Activated CD8-positive, alpha-beta memory T cell treated with anti-CD3 and anti-CD28 coated beads, Interleukin-2, amount 50 U/mL, for 48 hours (primary cell): ENCODE results near the gene FUZ.

Experiments used
- DNase-seq: peaks from one replicate; pipeline ENCODE4 v3.0.0-alpha.2; 2020

The FUZ gene

DNA sequence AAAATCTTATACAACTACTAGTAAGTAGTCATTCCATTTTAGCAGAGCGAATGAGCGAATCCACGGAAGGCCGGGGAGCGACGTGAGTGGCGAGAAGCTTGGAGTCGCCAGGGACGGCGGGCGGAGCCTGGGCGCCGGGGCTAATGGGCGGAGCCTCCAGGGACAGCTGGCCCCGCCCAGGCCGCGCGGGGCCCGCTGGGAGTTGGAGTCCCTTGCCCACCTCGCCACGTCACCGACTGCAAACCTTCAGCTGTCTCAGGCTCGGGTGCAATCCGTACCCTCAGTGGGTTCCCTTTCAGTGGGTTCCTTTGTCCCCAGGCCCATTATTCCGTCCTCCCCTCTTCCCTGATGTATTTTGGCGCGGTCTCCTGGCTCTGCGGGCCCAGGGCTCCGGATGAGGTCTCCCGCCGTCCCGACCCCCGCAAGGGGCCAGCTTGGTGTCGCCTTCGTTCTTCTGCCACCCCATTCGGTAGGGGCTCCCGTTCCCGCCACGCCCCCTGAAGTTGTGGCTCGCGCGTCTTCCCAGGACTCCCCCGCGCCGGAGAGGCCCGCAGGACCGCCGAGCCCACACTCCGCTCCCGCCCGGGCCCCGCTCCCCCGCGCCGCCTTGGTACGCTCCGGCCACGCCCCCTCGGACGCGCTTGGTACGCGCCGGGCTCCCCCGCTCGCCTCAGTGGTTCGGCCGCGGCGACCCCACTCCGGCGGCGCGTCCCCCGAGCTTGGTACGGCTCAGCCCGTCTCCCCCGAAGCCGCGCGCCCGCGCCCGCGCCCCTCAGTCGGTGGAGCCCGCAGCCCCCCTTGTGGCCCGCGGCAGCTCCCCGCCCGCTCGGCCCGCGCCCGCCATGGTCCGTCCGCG is 37.6 kb upstream of the FUZ start, which contains the start of gene PTOV1:
TSS of gene PTOV1 (plus strand) at position 673 of the 856 bp plus-strand sequence.
- peak; percentile 97 for DNase-seq

DNA sequence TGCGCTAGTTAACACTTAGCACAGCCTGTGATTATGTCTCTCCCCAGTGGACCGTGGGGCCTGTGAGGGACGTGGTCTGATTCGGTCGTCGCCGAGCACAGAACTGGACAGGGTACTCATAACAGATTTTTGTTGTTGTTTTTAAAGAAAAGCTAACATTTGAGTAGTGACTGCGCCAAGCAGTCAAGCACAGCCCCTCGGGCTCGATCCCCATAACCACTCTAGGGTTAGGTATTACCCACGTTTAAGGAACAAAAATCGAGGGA is 37.1 kb upstream of the FUZ start:
- DNase-seq: no peak

DNA sequence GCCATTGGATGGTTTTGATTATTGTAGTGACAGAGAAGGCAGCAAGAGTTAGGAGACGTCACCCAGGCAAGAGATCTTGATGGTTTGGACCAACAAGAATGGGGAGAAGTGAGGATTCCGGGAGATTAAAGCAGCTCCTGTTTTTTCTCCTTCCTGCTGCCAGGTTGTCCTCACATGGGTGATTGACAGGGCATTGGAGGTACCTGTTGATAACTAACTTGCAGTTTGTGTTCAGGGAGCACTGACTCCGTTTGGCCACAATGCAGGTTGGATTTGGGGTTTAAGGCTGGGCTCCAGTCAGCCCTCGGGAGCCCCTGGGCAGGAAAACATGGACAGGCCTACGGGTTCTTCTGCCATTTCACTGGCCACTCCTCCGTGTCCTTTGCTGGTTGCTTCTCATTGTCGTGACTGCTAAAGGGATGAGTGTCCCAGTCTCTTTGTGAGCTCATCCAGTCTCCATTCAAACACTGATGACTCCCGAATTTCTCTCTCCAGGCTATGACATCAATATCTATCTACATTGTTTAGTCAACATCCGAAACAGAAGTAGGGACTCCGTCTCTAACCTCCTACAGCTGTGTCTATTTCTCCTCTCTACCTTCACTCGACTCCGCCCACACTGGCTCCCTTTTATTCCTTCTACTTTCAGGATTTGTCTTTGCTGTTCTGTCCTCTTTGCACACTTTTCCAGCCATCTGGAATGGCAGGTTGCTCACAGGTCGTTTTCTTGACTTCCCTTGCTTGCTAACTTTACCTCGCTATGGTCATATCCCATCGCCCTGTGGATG is 36.5 kb upstream of the FUZ start:
- no peak for DNase-seq

DNA sequence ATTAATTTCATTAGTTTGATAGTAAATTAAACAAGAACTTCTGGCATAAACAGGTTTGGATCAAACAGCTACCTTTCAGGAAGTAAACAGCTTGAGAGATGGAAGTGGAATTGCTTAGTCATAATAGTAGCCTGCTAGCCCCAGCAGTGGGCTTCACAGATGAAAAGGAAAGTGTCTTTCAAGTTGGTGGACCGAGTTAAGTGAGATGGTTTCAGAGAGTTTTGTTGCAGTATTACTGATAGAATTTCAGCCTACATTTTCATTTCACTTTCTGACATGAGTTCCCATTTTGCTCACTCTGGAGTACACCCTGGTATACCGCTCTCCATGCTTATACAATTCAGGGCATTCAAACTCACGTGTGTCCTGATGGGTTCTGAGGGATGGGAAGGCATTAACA is 35.8 kb upstream of the FUZ start:
- DNase-seq: no peak

DNA sequence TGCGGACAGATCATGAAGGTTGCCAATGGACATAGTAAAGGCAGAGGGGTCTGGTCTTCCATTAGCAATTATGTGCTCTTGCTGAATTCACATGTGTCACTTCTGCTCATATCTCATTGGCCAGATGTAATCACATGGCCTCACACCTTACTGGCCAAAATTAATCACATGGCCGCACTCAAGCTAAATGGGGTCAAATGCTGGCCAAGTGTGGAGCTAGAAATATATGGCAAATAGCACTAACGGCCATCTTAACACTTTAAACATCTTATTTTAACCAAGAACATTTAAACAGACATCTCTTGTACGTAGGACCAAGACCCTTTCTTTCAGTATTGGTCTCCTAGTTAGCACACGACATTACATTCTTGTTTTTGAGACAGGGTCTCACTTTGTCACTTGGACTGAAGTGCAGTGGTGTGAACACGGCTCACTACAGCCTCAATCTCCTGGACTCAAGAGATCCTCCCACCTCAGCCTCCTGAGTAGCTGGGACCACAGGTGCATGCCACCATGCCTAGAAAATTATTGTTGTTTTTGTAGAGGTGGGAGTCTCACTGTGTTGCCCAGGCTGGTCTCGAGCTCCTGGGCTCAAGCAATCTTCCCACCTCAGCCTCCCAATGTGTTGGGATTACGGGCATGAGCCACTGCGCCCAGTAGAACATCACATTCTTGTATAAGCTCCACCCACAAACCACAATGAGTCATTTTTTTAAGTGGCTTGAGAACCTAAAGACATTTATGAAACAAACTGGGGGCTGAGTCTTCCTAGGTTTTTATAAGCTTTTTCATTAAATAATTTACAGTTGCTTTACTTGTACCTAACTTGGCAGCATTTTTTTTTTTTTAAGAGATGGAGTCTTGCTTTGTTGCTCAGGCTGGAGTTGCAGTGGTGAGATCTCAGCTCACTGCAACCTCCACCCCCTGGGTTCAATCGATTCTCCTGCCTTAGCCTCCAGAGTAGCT is 34.9 kb upstream of the FUZ start:
- no peak for DNase-seq

DNA sequence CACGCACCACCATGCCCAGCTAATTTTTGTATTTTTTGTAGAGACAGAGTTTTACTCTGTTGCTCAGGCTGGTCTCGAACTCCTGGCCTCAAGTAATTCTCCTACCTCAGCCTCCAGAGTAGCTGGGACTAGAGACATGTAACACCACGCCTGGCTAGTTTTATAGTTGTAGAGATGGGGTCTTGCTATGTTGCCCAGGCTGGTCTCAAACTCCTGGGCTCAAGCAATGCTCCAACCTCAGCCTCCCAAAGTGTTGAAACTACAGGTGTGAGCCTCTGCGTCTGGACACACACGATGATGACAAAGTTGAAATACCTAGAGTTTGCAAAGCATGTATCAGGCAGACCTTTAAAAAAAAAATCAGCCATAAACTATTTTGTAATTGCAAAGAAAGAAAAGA is 33.3 kb upstream of the FUZ start:
- DNase-seq: no peak

DNA sequence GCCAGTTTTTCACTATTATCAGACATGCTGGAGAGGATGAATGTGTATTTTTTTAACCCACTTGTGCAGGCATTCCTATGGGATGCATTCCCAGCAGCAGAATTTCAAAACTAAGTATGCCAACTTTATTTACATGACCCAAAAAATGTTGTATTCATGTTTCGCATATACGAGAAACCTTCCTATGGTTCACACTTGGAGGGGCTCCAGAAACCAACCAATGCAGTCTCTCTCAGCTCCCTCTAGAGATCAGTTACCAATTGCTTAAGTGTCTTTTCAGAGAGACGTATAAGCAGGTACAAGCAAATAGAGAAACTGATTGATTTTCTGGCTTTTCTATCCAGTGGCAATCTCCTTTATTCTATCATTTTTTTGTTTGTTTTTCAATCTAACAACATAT is 32.3 kb upstream of the FUZ start:
- DNase-seq: no peak

DNA sequence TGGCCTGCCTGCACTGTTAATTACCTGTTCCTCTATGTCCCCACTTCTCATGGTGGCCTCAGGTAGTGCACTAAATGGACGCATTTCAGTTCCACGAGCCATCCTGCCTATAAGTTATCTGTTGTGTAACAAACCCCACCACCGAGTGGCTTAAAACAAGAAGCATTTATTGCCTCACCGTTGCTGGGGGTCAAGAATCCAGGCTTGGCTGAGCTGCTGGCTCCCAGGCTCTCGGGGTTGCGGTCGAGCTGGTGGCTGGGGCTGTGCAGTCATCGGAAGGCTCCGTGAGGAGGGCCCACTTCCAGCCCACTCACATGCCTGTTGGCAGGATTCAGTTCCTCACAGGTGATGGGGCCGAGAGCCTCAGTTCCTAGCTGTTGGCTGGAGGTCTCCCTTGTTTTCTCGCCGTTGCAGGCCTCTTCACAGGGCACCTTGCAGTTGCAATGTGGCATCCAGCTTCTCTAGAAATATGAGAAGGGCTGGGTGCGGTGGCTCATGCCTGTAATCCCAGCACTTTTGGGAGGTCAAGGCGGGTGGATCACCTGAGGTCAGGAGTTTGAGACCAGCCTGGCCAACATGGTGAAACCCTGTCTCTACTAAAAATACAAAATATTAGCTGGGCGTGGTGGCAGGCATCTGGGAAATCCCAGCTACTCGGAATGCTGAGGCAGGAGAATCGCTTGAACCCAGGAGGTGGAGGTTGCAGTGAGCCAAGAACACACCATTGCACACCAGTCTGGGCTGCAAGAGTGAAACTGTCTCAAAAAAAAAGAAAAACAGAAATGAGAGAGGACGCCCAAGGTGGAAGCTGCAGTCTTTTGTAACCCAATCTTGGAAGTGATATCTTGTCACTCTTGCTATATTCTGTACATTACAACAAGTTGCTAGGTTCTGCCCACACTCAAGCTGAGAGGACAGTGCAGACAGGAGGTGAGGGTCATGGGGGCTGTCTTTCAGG is 31.3 kb upstream of the FUZ start:
- no peak for DNase-seq

DNA sequence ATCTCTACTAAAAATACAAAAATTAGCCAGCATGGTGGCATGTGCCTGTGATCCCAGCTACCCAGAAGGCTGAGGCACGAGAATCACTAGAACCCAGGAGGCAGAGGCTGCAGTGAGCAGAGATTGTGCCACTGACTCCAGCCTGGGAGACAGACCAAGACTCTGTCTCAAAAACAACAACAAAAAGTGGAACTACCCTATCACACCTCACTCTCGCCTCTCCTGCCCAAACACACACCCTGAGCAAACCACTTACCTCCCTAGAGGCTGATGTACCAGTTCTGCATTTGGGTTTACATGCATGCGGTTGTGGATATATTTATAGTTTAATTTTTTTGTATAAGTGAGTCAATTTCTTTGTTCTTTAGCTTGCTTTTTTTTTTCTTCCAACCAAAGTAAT is 30.2 kb upstream of the FUZ start:
- DNase-seq: no peak

DNA sequence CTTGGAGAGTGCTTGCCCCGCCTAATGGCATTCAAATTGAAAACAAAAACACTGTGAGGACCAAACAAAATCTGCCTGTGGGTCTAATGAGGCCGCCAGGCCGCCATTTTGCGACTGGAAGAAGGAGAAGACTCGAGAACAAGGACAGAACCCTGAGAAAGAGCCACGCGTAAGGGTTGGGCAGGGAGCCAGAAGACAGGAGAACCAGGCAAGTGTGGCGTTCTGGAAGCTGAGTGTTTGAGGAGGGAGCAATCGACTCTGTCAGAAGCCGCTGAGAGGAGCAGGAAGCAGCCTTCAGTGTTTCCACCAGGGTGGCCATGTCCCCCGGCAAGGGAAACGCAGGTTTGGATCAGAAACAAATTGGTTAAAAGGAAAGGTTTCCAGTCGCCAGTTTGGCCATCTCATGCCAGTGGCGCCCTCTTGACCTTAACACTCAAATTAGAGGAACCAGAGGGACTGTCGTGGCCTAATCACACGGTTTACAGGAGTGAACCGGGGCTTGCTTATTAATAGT is 27.7 kb upstream of the FUZ start:
- no peak for DNase-seq

DNA sequence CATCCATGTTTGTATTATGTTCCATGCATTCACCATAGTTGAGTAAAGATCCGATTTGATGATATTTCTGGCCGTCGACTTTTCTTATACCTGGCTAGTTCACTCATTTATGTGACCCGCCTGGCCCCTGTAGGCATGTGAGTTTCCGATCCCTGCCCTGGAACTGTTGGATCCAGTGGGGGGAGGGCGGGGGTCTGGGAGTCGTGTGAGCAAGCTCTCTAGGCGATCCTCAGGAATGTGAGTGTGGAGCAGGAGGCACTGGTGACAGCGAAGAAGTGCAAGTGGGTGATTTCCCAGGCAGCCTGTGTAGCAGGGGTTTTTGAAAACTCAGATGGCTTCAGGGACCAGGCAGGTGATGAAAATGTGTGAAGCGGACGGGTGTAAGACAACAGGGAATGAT is 27.2 kb upstream of the FUZ start:
- no peak for DNase-seq

DNA sequence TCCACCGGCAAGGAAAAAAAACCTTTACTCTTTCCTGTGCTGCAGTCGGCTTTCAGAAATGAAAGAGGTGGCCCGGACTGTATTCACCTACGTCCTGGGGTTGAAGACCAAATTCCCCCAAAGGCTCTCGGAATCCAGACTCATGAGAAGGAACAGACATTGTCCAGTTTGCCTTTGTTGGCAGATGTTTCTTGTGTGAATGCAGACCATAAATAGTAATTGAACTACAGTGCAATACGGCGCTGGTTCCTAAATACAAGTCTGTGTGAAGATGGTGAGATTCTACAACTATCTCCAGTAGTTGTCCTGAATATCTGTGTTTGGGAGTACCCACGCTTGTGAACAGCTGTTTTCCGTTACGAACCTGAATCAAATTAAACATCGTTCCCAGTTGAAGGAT is 26.6 kb upstream of the FUZ start:
- DNase-seq: no peak

DNA sequence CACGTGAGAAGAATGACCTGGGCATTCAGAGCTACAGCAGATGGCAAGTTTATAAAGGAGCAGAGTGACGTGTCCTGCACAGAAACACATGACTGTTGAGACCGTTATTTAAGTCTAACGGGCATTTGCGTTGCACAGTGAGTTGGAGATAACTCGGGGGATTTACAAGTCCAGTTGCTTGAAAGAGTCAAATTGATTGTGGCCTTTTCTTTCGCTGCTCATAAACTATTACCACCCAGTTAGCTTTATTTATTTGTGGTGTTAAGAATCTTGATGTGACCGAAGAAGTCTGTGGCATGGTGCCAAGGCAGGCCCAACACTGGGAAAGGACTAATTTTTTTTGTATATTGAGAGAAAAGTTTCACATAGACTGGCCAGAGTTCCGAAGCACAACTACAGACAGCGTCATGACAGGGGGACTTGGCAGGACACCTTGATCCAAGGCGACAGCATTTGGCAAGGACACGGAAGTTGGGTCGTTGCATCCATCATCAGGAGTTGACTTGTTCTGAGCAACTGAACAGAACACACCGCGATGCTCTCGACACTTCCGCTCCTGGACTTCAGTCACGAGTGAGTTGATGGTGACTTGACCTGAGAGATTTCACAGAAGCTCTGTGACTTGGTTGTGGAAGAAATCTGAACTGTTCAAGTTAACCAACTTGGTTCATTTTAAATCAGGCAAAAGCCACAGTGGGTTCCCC is 25.9 kb upstream of the FUZ start:
- no peak for DNase-seq

DNA sequence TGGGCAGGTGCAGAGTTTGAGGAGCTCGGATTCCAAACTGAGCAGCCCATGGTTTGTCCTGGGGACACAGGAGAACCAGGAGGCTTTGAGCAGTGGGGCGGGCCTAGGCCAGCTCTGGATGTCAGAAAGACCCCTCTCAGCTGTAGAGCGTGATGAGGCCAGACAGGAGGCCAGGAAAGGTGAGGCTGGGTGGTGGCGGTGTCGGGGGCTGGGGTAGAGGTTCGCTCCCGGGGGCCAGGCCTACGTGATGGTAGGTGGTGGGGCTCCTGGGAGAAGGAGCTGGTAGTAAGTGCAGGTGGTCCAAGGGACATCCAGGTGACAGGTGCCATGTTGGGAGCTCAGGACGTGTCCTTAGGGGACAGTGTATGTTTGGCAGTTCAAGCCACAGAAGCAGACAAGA is 24.3 kb upstream of the FUZ start:
- no peak for DNase-seq

DNA sequence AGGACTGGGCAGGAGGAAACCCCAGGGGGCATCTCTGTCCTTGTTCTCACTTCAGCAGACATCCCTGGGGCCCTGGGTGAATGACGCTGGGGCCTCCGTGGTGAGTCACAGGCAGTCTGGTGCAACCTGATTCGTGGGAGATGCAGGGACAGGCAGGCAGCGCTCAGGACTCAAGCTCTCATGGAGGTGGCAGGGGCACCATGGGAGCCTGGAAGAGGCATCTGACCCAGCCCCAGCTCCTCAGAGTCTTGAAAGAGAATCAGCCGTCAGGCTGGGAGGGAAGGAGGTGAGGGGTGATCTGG is 23.9 kb upstream of the FUZ start:
- DNase-seq: no peak

DNA sequence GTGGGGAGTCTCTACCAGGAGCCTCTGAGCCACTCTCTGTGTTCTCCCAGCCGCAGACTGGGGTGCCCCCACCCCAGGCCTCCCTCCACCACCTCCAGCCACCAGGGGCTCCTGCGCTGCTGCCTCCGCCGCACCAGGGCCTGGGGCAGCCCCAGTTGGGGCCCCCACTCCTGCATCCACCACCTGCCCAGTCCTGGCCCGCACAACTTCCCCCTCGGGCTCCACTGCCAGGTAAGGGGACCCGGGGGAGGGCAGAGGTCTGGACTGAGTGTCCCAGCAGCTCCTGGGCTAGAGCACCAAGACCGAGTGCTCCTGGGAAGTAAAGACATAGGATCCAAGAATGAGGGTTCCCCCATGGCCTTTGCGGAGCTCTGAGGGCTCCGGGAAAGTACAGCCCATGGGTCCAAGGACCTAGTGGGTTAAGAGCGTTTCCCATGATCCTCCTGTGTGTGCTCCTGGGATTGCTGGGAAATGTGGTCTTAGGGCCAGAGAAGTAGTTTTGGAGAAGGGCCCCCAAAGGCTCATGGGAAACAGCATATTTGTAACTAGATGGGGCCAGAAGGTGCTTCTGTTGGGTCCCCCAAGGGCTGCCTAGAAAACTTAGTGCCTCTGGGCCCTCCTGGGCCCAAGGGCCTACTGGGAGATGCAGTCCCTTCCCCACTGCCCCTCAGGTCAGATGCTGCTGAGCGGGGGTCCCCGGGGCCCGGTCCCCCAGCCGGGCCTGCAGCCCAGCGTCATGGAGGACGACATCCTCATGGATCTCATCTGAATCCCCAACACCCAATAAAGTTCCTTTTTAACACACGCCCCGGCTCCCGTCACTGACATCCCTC is 23.3 kb upstream of the FUZ start:
- no peak for DNase-seq

DNA sequence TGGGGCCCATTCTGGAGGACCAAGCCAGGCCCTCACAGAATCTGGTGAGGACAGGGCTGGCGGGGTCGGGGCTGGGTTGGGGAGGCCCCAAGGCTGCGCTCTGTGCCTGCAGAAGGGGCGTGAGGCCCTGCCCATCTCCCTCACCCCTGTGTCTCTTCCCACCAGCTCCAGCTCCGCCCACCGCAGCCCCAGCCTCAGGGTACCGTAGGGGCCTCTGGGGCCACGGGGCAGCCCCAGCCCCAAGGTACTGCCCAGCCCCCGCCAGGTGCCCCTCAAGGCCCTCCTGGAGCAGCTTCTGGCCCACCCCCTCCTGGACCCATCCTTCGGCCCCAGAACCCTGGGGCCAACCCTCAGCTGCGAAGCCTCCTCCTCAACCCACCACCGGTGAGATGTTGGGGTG is 22.5 kb upstream of the FUZ start:
- DNase-seq: no peak

DNA sequence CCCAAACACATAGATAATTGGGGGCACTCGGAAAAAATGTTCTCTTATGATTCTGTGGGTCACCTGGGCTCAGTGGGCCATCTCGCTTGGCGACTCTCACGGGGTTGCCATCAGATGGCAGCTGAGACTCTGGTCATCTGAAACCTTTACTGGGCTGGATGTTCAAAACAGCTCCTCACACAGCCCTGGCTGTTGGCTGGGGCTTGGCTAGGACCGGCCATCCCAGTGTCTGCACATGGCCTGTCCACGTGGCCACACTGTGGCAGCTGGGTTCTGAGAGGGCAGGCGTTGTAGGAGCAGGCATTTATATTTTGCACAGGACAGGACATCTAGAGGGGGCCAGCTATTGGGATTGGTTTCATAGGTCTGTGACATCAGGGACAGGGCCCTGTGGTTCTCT is 20.5 kb upstream of the FUZ start:
- DNase-seq: no peak

DNA sequence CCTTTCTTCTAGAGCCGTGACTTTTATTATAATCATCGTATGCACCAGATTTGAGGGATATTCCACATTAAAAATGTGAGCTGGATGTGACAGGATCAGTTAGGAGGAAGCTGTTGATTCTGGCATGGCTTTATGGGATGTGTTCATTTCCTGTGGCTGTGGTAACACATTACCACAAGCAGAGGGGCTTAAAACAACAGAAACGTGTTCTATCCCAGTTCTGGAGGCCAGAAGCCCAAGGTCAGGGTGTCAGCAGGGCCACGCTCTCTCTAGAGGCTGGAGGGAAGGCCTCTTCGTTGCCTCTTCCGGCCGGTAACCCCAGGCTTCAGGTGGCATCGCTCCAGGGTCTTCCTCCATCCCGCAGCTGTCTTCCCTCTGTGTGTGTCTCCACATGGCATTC is 19.5 kb upstream of the FUZ start:
- no peak for DNase-seq

DNA sequence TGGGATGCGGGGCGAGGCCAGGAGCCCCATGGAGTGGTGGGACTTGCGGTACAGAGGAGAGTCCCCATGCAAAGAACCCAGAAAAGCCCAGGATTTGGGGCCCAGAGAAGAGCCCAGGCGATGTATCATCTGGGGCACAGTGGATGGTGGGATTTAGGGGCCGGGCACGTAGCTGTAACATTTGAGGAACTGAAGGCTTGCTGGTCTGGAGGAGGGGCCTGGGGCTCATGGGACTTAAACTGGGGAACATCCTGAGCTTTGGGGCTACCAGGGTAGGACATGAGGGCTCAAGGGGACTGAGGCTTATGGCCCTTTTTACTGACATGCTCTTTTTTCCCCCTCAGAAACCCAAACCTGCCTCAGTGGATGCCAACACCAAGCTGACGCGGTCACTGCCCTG is 18.5 kb upstream of the FUZ start:
- DNase-seq: no peak

DNA sequence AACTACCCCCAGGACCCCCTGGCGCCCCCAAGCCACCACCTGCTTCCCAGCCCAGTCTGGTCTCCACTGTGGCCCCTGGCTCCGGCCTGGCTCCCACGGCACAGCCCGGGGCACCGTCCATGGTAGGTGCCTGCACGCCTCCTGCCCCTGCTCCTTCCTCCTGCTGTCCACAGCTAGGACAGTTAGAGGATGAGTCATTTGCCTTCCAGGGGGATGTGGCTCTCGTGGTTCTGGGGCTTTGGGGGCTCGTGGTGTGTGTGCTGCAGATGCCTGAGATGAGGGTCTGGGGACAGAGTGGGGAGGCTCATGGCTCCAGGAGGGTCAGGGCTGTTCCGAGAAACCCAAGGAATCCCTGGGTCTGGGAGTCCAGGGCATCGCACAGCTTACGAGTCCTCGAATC is 17.7 kb upstream of the FUZ start:
- no peak for DNase-seq
